Measurements from ENCODE around the gene PEPD. TPM values are rescaled to one million over a fixed set of nuclear protein-coding genes. Genes with fewer than 3 reads are reported as not detected.

The PEPD gene
- total and polyA plus RNA-seq, 2 of the 4 experiments (the other 2 are of a cell fraction): 36.7 to 88.4 TPM

DNA sequence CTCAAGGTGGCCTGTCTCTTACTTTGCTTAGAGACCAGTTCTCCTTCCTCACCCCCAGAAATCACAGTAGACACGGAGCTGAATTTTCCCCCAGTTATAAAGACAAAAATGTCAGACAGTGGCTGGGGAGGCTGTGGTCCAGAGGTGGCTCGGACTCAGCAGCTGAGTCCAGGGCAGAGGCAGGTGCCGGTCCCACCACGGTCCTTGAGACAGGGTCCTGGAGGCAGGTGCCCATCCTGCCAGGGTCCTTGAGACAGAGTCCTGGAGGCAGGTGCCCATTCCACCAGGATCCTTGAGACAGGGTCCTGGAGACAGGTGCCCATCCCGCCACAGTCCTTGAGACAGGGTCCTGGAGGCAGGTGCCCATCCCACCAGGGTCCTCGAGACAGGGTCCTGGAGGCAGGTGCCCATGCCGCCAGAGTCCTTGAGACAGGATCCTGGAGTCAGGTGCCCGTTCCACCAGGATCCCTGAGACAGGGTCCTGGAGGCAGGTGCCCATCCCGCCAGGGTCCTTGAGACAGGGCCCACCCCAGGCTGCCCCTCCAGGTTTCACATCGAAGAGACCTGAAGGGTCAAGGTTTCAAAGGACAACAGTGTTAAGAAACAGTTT is 23.1 kb downstream of the PEPD start:
- 97% methylated on average over 9 of the region's 10 CpGs; no CpG with 5 or more reads in 1 of the 2 experiments for WGBS, 2 experiments (ENCODE audit: extremely low coverage in 2 of 2, insufficient read length in 1 of 2)
- no peak overlapping the region for H3K56ac ChIP-seq (ENCODE audit: extremely low read depth, insufficient read depth, low read length)
- dilution Hi-C loops (cut with HindIII; ENCODE audit: low sequenced_read_pairs, unreplicated experiment): no loop called here
- no peak overlapping the region for H3K4me3 ChIP-seq (ENCODE audit: insufficient read depth, low read depth, low read length)
- H3K79me1 ChIP-seq (ENCODE audit: low read depth in 1 of 2, low read length in 2 of 2): no peaks in the 10 kb centered on the region
- H4K20me1 ChIP-seq (ENCODE audit: insufficient read depth, low read length): no peaks in the 10 kb centered on the region; the same call in 1 of the 2 replicates
- no peak overlapping the region for H2BK15ac ChIP-seq (ENCODE audit: low read depth, low read length)
- TF ChIP-seq NFE2L2 (IDR thresholded peaks at IDR 0.05; ENCODE audit: low read depth, low read length) (no peak), RCOR1 (IDR thresholded peaks at IDR 0.05; ENCODE audit: insufficient replicate concordance, low read length) (no peak), USF2 (IDR thresholded peaks at IDR 0.05; ENCODE audit: low read depth, low read length) (no peak), CTCF (conservative IDR thresholded peaks at IDR 0.05; ENCODE audit: low read depth, low read length) (no peak), RFX5 (IDR thresholded peaks at IDR 0.05; ENCODE audit: low read depth, low read length) (no peak), CEBPB (IDR thresholded peaks at IDR 0.05; ENCODE audit: low read depth, low read length) (no peak), POLR2A (IDR thresholded peaks at IDR 0.05; ENCODE audit: low read depth, low read length) (no peak), CHD1 (IDR thresholded peaks at IDR 0.05; ENCODE audit: low read depth, low read length) (no peak), RAD21 (IDR thresholded peaks at IDR 0.05; ENCODE audit: low read length) (no peak), MAZ (IDR thresholded peaks at IDR 0.05; ENCODE audit: borderline replicate concordance, low read depth, low read length) (no peak), ELK1 (IDR thresholded peaks at IDR 0.05; ENCODE audit: borderline replicate concordance, low read depth, low read length) (no peak), MAFK (IDR thresholded peaks at IDR 0.05; ENCODE audit: low read depth, low read length) (no peak), FOS (IDR thresholded peaks at IDR 0.05; ENCODE audit: low read depth, low read length) (no peak), MXI1 (IDR thresholded peaks at IDR 0.05; ENCODE audit: borderline replicate concordance, low read depth, low read length) (no peak), SMC3 (IDR thresholded peaks at IDR 0.05; ENCODE audit: low read depth, low read length) (no peak), BHLHE40 (IDR thresholded peaks at IDR 0.05; ENCODE audit: low read depth, low read length) (no peak)
- no peaks in the 10 kb centered on the region for H3K9me3 ChIP-seq (ENCODE audit: control insufficient read depth, insufficient read depth, low read length)
- no peak overlapping the region for H2BK120ac ChIP-seq (ENCODE audit: low read depth, low read length)
- no peak overlapping the region for H2AK9ac ChIP-seq (replicated peaks; ENCODE audit: low read depth, low read length, poor library complexity)
- ATAC-seq (ENCODE audit: low read depth) (no peak), DNase-seq (no peak)
- H4K91ac ChIP-seq (ENCODE audit: insufficient read depth, low read depth, low read length): no peak overlapping the region
- no peak overlapping the region for H4K8ac ChIP-seq (ENCODE audit: low read depth in 2 of 2, low read length in 2 of 2)
- no peak overlapping the region for H3K4ac ChIP-seq (ENCODE audit: low read depth, low read length)
- ChIA-PET POLR2A (ENCODE audit: unreplicated experiment) (no interaction called here), CTCF (interaction anchor here (0.5 kb wide), 1 partner anchor 602 kb away, joined by 6 read pairs; no protein-coding TSS in a partner anchor)
- H3K36me3 ChIP-seq (ENCODE audit: control insufficient read depth, insufficient read depth, low read length): peaks cover 7% of the 10 kb centered on the region; the same call in 1 of the 2 replicates
- H3K27me3 ChIP-seq (ENCODE audit: control insufficient read depth, insufficient read depth, low read length): no peaks in the 10 kb centered on the region
- no peak overlapping the region for H3K4me2 ChIP-seq (ENCODE audit: low read depth, low read length)
- no TSS peak for BruUV-seq (replicated peaks)
- in situ Hi-C loops (cut with MboI; ENCODE audit: low sequenced_read_pairs): no loop called here
- no peak overlapping the region for H3K23ac ChIP-seq (ENCODE audit: low read depth, low read length)
- no peak overlapping the region for H3K14ac ChIP-seq (replicated peaks; ENCODE audit: low read depth, low read length)
- no peak overlapping the region for H3K27ac ChIP-seq (ENCODE audit: insufficient read depth, low read length)
- H2BK5ac ChIP-seq (ENCODE audit: low read depth, low read length, poor library complexity, severe bottlenecking): no peak overlapping the region
- H2BK20ac ChIP-seq (ENCODE audit: low read depth, low read length): no peak overlapping the region
- intact Hi-C loops (cut with micrococcal nuclease): no loop called here
- no peaks in the 10 kb centered on the region for H3K4me1 ChIP-seq (ENCODE audit: control insufficient read depth, insufficient read depth, low read length)
- no peak overlapping the region for H3K18ac ChIP-seq (ENCODE audit: low read depth, low read length)
- H2AK5ac ChIP-seq (ENCODE audit: low read depth, low read length): no peak overlapping the region
- no peak overlapping the region for H4K5ac ChIP-seq (ENCODE audit: low read depth, low read length)
- no peaks in the 10 kb centered on the region for H3K9me1 ChIP-seq (ENCODE audit: insufficient read depth, low read length)
- H2AFZ ChIP-seq (replicated peaks; ENCODE audit: low read length, poor library complexity): no peak overlapping the region
- no peak overlapping the region for H3K9ac ChIP-seq (ENCODE audit: low read depth, low read length)
